H1 (cell line): ENCODE results near the gene TMED3. TPM values are rescaled to one million over a fixed set of nuclear protein-coding genes. Genes with fewer than 3 reads are reported as not detected.

Experiments
- CTCF ChIA-PET: fragments of 300-600 bp; sonication (Branson Sonifier 250); formaldehyde crosslinking; loops from one replicate; lab custom pipeline; 2021; ENCODE audit not compliant: partially characterized antibody; lab: Charles Lee
- POLR2A ChIA-PET: fragments of 300-600 bp; sonication (Branson Sonifier 250); formaldehyde crosslinking; loops from one replicate; lab custom pipeline; 2021; ENCODE audit warnings: inconsistent platforms; ENCODE audit not compliant: partially characterized antibody; lab: Charles Lee
- DNase-seq, 2 experiments: peaks; one replicate each; pipeline versions ENCODE4 v3.0.0 to v3.0.0-alpha.2; 2010 to 2022; ENCODE audit warnings: low spot score in 2 of 2, low read depth in 1 of 2, mixed read lengths in 1 of 2
- FAIRE-seq: peaks from 2 replicates; lab custom pipeline; 2011; peaks lifted over from hg19 to GRCh38; lab: Jason Lieb, UNC
- H2AFZ ChIP-seq: 2 replicates; pipeline ENCODE4 v1.8.1; 2012; ENCODE audit warnings: low read length, inconsistent platforms
- H2AK5ac ChIP-seq: 2 replicates; pipeline ENCODE4 v1.6.1; 2013; ENCODE audit warnings: low read depth, low read length
- H2BK120ac ChIP-seq: replicated peaks from 2 replicates; pipeline ENCODE3; 2013; ENCODE audit warnings: low read depth, low read length, inconsistent platforms
- H2BK12ac ChIP-seq: 2 replicates; pipeline ENCODE4 v1.6.1; 2013; ENCODE audit warnings: low read depth, low read length
- H2BK15ac ChIP-seq: 2 replicates; pipeline ENCODE4 v1.6.1; 2013; ENCODE audit warnings: low read length
- H2BK20ac ChIP-seq: 2 replicates; pipeline ENCODE4 v1.6.1; 2013; ENCODE audit warnings: low read length
- H2BK5ac ChIP-seq: 2 replicates; pipeline ENCODE4 v1.6.1; 2013; ENCODE audit warnings: low read depth, low read length
- H3K14ac ChIP-seq: 2 replicates; pipeline ENCODE4 v1.6.1; 2013; ENCODE audit warnings: inconsistent platforms; ENCODE audit not compliant: insufficient read length
- H3K18ac ChIP-seq: 2 replicates; pipeline ENCODE4 v1.6.1; 2013; ENCODE audit warnings: low read length; ENCODE audit errors: extremely low read depth
- H3K23ac ChIP-seq: 2 replicates; pipeline ENCODE4 v1.6.1; 2013; ENCODE audit warnings: inconsistent platforms; ENCODE audit not compliant: insufficient read length
- H3K23me2 ChIP-seq: 2 replicates; pipeline ENCODE4 v1.6.1; 2013; ENCODE audit warnings: low read depth, low read length
- H3K27ac ChIP-seq: 2 replicates; pipeline ENCODE4 v1.6.1; 2011; ENCODE audit warnings: low read depth, low read length, inconsistent platforms
- H3K27me3 ChIP-seq, 4 experiments: replicated peaks in 1 of 4; 1 replicate in 1 of 4; 2 replicates in 3 of 4; pipeline versions ENCODE4 v1.6.1 to v1.8.1; 2011 to 2013; ENCODE audit warnings: low read length in 3 of 4, mild to moderate bottlenecking in 3 of 4, inconsistent platforms in 2 of 4, mixed read lengths in 2 of 4, moderate library complexity in 1 of 4; ENCODE audit not compliant: control insufficient read depth in 3 of 4, insufficient read depth in 3 of 4; ENCODE audit errors: extremely low read depth in 1 of 4
- H3K36me3 ChIP-seq, 4 experiments: 2 replicates each; pipeline versions ENCODE4 v1.6.1 to v1.8.1; 2011 to 2013; ENCODE audit warnings: mild to moderate bottlenecking in 4 of 4, low read length in 3 of 4, moderate library complexity in 2 of 4, control low read depth in 1 of 4, inconsistent platforms in 1 of 4; ENCODE audit not compliant: insufficient read depth in 4 of 4, control insufficient read depth in 2 of 4
- H3K4ac ChIP-seq: replicated peaks from 2 replicates; pipeline ENCODE3; 2013; ENCODE audit warnings: low read length, low read depth, mixed read lengths, inconsistent platforms; ENCODE audit not compliant: insufficient read length
- H3K4me1 ChIP-seq, 4 experiments: replicated peaks in 1 of 4; 1 replicate in 1 of 4; 2 replicates in 3 of 4; pipeline versions ENCODE4 v1.6.1 to v1.8.1; 2011 to 2013; ENCODE audit warnings: low read length in 3 of 4, inconsistent platforms in 2 of 4, mixed read lengths in 1 of 4; ENCODE audit not compliant: insufficient read depth in 4 of 4, control insufficient read depth in 3 of 4
- H3K4me2 ChIP-seq, 2 experiments: 2 replicates each; pipeline versions ENCODE4 v1.6.1 to v1.8.1; 2011 to 2013; ENCODE audit warnings: low read depth in 2 of 2, low read length in 2 of 2, control low read depth in 1 of 2, inconsistent platforms in 1 of 2, mild to moderate bottlenecking in 1 of 2; ENCODE audit not compliant: insufficient read depth in 1 of 2
- H3K4me3 ChIP-seq, 4 experiments: fragments of 200-600, 300-600 bp in 1 of 4; sonication (generic), shearing (Covaris generic), sonication (Bioruptor Twin) in 1 of 4; 2 replicates each; pipeline versions ENCODE4 v1.5.1 to v1.8.1; 2011 to 2016; ENCODE audit warnings: low read length in 4 of 4, low read depth in 3 of 4, control low read depth in 2 of 4, inconsistent platforms in 2 of 4, mild to moderate bottlenecking in 2 of 4, mixed read lengths in 1 of 4, moderate library complexity in 1 of 4; ENCODE audit not compliant: insufficient read depth in 2 of 4; ENCODE audit errors: extremely low read depth in 1 of 4
- H3K56ac ChIP-seq: replicated peaks from 2 replicates; pipeline ENCODE3; 2013; ENCODE audit warnings: low read depth, mild to moderate bottlenecking, mixed read lengths, low read length, inconsistent platforms; ENCODE audit not compliant: insufficient read length
- H3K79me1 ChIP-seq: 2 replicates; pipeline ENCODE4 v1.6.1; 2013; ENCODE audit warnings: low read depth, low read length, control low read depth
- H3K79me2 ChIP-seq, 2 experiments: 2 replicates each; pipeline versions ENCODE4 v1.6.1 to v1.8.1; 2012 to 2013; ENCODE audit warnings: low read length in 2 of 2, mild to moderate bottlenecking in 2 of 2, inconsistent platforms in 1 of 2; ENCODE audit not compliant: insufficient read depth in 2 of 2, control insufficient read depth in 1 of 2
- H3K9ac ChIP-seq, 4 experiments: replicated peaks in 1 of 4; 1 replicate in 1 of 4; 2 replicates in 3 of 4; pipeline versions ENCODE4 v1.6.1 to v1.8.1; 2011 to 2013; ENCODE audit warnings: low read depth in 3 of 4, low read length in 3 of 4, control low read depth in 2 of 4, mild to moderate bottlenecking in 2 of 4, moderate library complexity in 2 of 4, inconsistent platforms in 1 of 4; ENCODE audit errors: extremely low read depth in 1 of 4
- H3K9me3 ChIP-seq, 2 experiments: 2 replicates each; pipeline versions ENCODE4 v1.6.1 to v1.8.1; 2012 to 2013; ENCODE audit warnings: mild to moderate bottlenecking in 2 of 2, moderate library complexity in 2 of 2, control low read depth in 1 of 2, inconsistent platforms in 1 of 2, low read depth in 1 of 2, low read length in 1 of 2, mixed read lengths in 1 of 2; ENCODE audit not compliant: insufficient read depth in 2 of 2
- H4K20me1 ChIP-seq, 2 experiments: replicated peaks in 1 of 2; 2 replicates each; pipeline versions ENCODE3 to v1.8.1; 2011 to 2013; ENCODE audit warnings: inconsistent platforms in 2 of 2, low read length in 2 of 2, mild to moderate bottlenecking in 1 of 2; ENCODE audit not compliant: insufficient read depth in 2 of 2, control insufficient read depth in 1 of 2
- H4K5ac ChIP-seq: 2 replicates; pipeline ENCODE4 v1.6.1; 2013; ENCODE audit warnings: low read length, low read depth, mixed read lengths, inconsistent platforms; ENCODE audit not compliant: insufficient read length
- H4K8ac ChIP-seq: 2 replicates; pipeline ENCODE4 v1.8.0; 2013; ENCODE audit warnings: mild to moderate bottlenecking, moderate library complexity, low read length, inconsistent platforms; ENCODE audit not compliant: insufficient read depth; ENCODE audit errors: extremely low read depth
- H4K91ac ChIP-seq: replicated peaks from 2 replicates; pipeline ENCODE3; 2013; ENCODE audit warnings: low read length, mixed read lengths, inconsistent platforms; ENCODE audit not compliant: insufficient read length
- HDAC2 ChIP-seq, 2 experiments: fragments of 300-600 bp in 1 of 2; sonication (generic) in 1 of 2; IDR thresholded peaks; 2 replicates each; pipeline ENCODE4 v1.6.1; 2011 to 2012; ENCODE audit warnings: low read depth in 2 of 2, low read length in 2 of 2, mild to moderate bottlenecking in 2 of 2, moderate library complexity in 2 of 2, borderline replicate concordance in 1 of 2, inconsistent platforms in 1 of 2
- KDM4A ChIP-seq: IDR thresholded peaks from one replicate; pipeline ENCODE4 v1.7.1; 2012; ENCODE audit warnings: low read depth, mild to moderate bottlenecking, moderate library complexity, low read length, inconsistent platforms; ENCODE audit not compliant: severe bottlenecking
- POU5F1 ChIP-seq: IDR thresholded peaks from 2 replicates; pipeline ENCODE4 v1.6.1; 2011; ENCODE audit warnings: low read depth, mild to moderate bottlenecking, low read length, moderate library complexity
- RFX5 ChIP-seq: IDR thresholded peaks from 2 replicates; pipeline ENCODE4 v1.6.1; 2011; ENCODE audit warnings: low read depth, low read length, improper control_type of control experiment, borderline replicate concordance
- SP1 ChIP-seq: IDR thresholded peaks from 2 replicates; pipeline ENCODE4 v1.6.1; 2011; ENCODE audit warnings: low read depth, low read length
- TBP ChIP-seq: IDR thresholded peaks from 2 replicates; pipeline ENCODE4 v1.6.1; 2011; ENCODE audit warnings: low read depth, low read length, improper control_type of control experiment
- TEAD4 ChIP-seq: IDR thresholded peaks from 2 replicates; pipeline ENCODE4 v1.6.1; 2012; ENCODE audit warnings: low read depth, low read length, inconsistent platforms, mixed read lengths
- WGBS, 2 experiments: shearing (Covaris generic) in 1 of 2; methylation state at CpG; one replicate each; pipeline versions ENCODE4 v1.1.6 to v1.1.7; 2013 to 2015; ENCODE audit warnings: low lambda C conversion rate in 2 of 2, mixed read lengths in 2 of 2, inconsistent platforms in 1 of 2, low coverage in 1 of 2, missing lambda C conversion rate in 1 of 2; ENCODE audit not compliant: insufficient replicate concordance in 2 of 2, insufficient coverage in 1 of 2, insufficient read length in 1 of 2; ENCODE audit errors: extremely low coverage in 1 of 2, missing lambda C conversion rate in 1 of 2; 5-methylcytosine and 5-hydroxymethylcytosine counted together
- polyA plus RNA-seq, 7 experiments: library from polyadenylated mRNA; depleted of rRNA in 3 of 7; stranded (reverse) in 5 of 7; unstranded in 2 of 7; fragments of >200 nt in 5 of 7; fragments of 200-250 nt in 2 of 7; gene quantifications; 1 replicate in 5 of 7; 2 replicates in 1 of 7; 4 replicates in 1 of 7; pipeline versions ENCODE4 v1.2.1 to v1.2.3, GENCODE V29; 2011 to 2013; ENCODE audit warnings: missing spikeins in 2 of 7, mixed read lengths in 2 of 7
- total RNA-seq: library from RNA; stranded (reverse); fragmentation: NEBNext Ultra II Directional; extraction: Animal tissue kit (Norgen Biotek cat#: 25700); gene quantifications from 2 replicates; pipeline ENCODE4 v1.2.1, GENCODE V29; 2021

Gene TMED3
- total and polyA plus RNA-seq, 2 of the 8 experiments (the other 6 are each of a cell fraction or from before 2014, with no cell fraction given): 50.2 to 110 TPM

DNA sequence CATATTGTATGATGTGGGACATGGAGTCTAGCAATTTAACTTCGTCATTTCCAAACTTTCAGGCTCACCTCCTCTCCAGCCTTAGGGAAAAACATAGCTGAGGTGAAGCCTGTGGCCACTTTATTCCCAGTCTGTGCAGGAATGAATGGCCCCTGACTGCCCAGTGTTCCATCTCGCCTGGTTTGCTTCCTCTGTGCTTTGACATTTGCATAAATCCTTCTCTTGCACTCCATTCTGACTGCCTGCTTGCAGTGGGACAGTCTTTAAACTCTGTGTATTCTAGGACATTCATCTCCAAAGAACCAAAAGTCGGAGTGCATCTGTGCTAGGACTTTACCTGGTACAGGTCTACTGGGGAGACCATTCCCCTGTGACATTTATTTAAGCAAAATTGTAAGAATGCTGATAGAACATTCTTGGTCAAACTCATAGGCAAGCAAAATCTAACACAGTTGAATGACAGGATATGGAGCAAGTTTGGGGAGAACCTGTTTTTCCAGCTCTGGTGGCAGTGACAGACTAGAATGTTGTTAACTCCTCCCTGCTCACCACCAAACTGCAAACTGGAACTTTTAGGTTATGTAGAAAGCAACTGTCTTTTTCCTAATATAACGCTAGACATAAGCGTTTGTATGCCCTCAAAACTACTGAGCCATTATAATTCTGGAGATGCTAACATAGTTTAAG lies 22.1 kb downstream of the TMED3 start:
- Histone ChIP-seq H4K20me1 (no peaks in the 10 kb centered on the region), H3K56ac (no peak overlapping the region), H4K5ac (no peak overlapping the region), H2BK5ac (no peak overlapping the region), H3K27me3 (no peaks in the 10 kb centered on the region), H3K9ac (no peak overlapping the region), H2BK20ac (no peak overlapping the region), H2AFZ (no peak overlapping the region), H3K4me1 (peaks cover 0 to 3% (median 0%) of the 10 kb centered on the region in 4 experiments; a peak in 1 of 7 replicates), H2BK120ac (no peak overlapping the region), H3K23ac (no peak overlapping the region), H4K8ac (no peak overlapping the region), H3K14ac (no peak overlapping the region), H2BK12ac (no peak overlapping the region), H3K9me3 (no peaks in the 10 kb centered on the region), H3K79me1 (no peaks in the 10 kb centered on the region), H3K36me3 (0 out of 8 replicates have a peak, but pooled peaks cover 0 to 4% (median 0%) of the 10 kb centered on the region in 4 experiments), H3K79me2 (no peaks in the 10 kb centered on the region), H3K18ac (no peak overlapping the region), H2AK5ac (no peak overlapping the region), H4K91ac (no peak overlapping the region), H3K4me2 (no peak overlapping the region), H2BK15ac (no peak overlapping the region), H3K4ac (no peak overlapping the region), H3K23me2 (no peaks in the 10 kb centered on the region), H3K4me3 (no peak overlapping the region), H3K27ac (no peak overlapping the region)
- DNase-seq: no peak
- ChIA-PET CTCF (interaction anchor here (0.6 to 9.5 kb wide), 5 partner anchors 48 to 355 kb away, joined by 3 to 137 read pairs (median 3); no protein-coding TSS in a partner anchor), POLR2A (no interaction called here)
- WGBS, 2 experiments: 83% methylated on average over 5 of the region's 5 CpGs; no CpG with 5 or more reads in 1 of the 2 experiments
- no peak for FAIRE-seq
- TF ChIP-seq POU5F1: no peak
- TF ChIP-seq KDM4A: no peak
- no peak for TF ChIP-seq TEAD4
- TF ChIP-seq TBP: no peak
- no peak for TF ChIP-seq RFX5
- no peak for TF ChIP-seq SP1
- no peak for TF ChIP-seq HDAC2 (IDR thresholded peaks at IDR 0.05; ENCODE audit: borderline replicate concordance in 1 of 2, low read depth in 2 of 2, low read length in 2 of 2)
